Measurements from ENCODE around the gene MAML3. TPM values are rescaled to one million over a fixed set of nuclear protein-coding genes. Genes with fewer than 3 reads are reported as not detected.

The MAML3 gene
- total RNA-seq, 1 donor from 2014 or later: 8.0 TPM

GRCh38 chr4:140047017-140047640 lies 106.9 kb downstream of the MAML3 start:
- no peak overlapping the region for H3K4me3 Mint-ChIP-seq (ENCODE audit: unreplicated experiment)
- no peak for TF ChIP-seq CTCF (IDR thresholded peaks at IDR 0.05)

DNA sequence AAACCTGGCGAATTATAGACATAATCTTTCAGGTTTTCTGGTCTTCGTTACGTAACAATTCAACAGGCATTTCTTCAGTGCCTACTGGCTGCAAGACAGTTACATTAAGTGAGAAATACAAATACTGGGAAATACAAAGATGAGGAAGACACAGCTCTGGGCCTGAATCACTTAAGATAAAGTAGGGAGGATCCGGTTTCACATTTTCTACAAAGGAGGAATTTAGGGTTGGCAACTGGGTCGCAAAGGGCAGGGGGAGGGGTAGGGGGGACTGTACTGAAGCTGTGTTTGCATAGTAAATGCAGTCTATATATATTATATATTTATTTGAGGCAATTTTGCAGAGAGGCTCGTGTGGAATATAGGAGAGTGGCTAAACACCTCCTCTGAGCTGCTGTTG lies 107.4 kb downstream of the MAML3 start:
- H3K4me3 Mint-ChIP-seq (ENCODE audit: unreplicated experiment): no peak overlapping the region
- no peaks in the 10 kb centered on the region for H3K9me3 Mint-ChIP-seq (ENCODE audit: unreplicated experiment)
- H3K27me3 Mint-ChIP-seq (ENCODE audit: unreplicated experiment): no peaks in the 10 kb centered on the region
- peaks cover 37% of the 10 kb centered on the region for H3K4me1 Mint-ChIP-seq (ENCODE audit: unreplicated experiment)
- H3K27ac Mint-ChIP-seq (ENCODE audit: unreplicated experiment): no peak overlapping the region
- no peak for DNase-seq (ENCODE audit: extremely low spot score, unreplicated experiment)
- no peak for TF ChIP-seq CTCF (IDR thresholded peaks at IDR 0.05)
- peaks cover 2% of the 10 kb centered on the region for H3K36me3 Mint-ChIP-seq (ENCODE audit: unreplicated experiment)

More at GRCh38 chr4:140047017-140047640, 106.9 kb downstream of the MAML3 start:
- Mint-ChIP-seq H3K27me3 (ENCODE audit: unreplicated experiment) (no peaks in the 10 kb centered on the region), H3K4me1 (ENCODE audit: unreplicated experiment) (peaks cover 37% of the 10 kb centered on the region), H3K9me3 (ENCODE audit: unreplicated experiment) (no peaks in the 10 kb centered on the region), H3K27ac (ENCODE audit: unreplicated experiment) (no peak overlapping the region), H3K36me3 (ENCODE audit: unreplicated experiment) (peaks cover 2% of the 10 kb centered on the region)
- no peak for DNase-seq (ENCODE audit: extremely low spot score, unreplicated experiment)

- no peak for TF ChIP-seq CTCF (IDR thresholded peaks at IDR 0.05)
- peaks cover 37% of the 10 kb centered on the region for H3K4me1 Mint-ChIP-seq (ENCODE audit: unreplicated experiment)
- no peak overlapping the region for H3K4me3 Mint-ChIP-seq (ENCODE audit: unreplicated experiment)
- H3K36me3 Mint-ChIP-seq (ENCODE audit: unreplicated experiment): peaks cover 2% of the 10 kb centered on the region
- H3K27me3 Mint-ChIP-seq (ENCODE audit: unreplicated experiment): no peaks in the 10 kb centered on the region
- H3K9me3 Mint-ChIP-seq (ENCODE audit: unreplicated experiment): no peaks in the 10 kb centered on the region
- no peak overlapping the region for H3K27ac Mint-ChIP-seq (ENCODE audit: unreplicated experiment)
- no peak for DNase-seq (ENCODE audit: extremely low spot score, unreplicated experiment)
These were observed 108.0 kb downstream of the MAML3 start for GRCh38 chr4:140046016-140046415.

DNA sequence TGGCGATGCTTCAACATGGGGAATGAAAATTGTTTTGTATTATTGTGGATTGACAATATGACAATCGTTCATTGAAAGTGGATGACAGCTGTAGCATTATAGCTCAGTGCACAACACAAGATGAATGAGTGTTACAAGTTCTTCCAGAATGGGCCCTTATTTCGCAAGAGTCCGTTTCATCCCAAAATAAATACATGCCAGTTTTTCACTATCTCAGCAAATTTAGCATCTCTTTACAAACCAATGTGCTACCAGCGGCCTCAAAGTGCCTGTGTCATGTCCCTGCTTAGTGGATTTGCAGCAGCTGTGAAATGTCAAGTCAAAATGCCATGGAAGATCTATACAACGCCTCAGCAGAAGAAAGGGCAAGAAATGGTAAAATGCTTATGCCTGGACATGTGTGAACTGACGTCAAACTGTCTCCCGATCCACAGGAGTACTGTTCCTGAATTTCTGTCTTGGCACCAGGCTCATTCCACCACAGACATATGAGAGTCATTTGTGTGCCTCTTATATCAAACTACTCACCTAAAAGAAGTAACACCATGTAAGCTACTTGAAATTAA lies 109.6 kb downstream of the MAML3 start:
- Mint-ChIP-seq H3K27me3 (ENCODE audit: unreplicated experiment) (no peaks in the 10 kb centered on the region), H3K4me1 (ENCODE audit: unreplicated experiment) (peaks cover 28% of the 10 kb centered on the region), H3K4me3 (ENCODE audit: unreplicated experiment) (no peak overlapping the region), H3K36me3 (ENCODE audit: unreplicated experiment) (peaks cover 2% of the 10 kb centered on the region), H3K27ac (ENCODE audit: unreplicated experiment) (no peak overlapping the region), H3K9me3 (ENCODE audit: unreplicated experiment) (no peaks in the 10 kb centered on the region)
- DNase-seq (ENCODE audit: extremely low spot score, unreplicated experiment): no peak
- TF ChIP-seq CTCF (IDR thresholded peaks at IDR 0.05): no peak

DNA sequence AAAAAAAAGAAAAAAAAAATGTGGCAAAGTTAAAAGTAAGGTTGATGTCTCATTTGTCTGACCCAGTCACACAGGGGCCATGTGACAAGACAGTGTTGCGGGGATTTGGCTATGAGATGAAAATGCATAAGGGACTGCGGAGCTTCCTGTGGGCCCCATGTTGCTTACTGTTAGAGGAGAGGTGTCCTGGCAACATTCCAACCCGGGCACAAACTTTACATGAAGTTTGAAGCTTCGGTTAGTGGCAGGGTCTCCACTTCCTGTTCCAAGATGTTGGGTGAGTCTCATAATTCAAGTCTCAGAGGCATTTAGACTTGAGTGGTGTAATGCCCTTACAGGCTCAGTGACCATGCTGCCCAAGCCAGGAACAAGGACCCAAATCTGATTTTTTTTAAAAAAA lies 111.3 kb downstream of the MAML3 start:
- Mint-ChIP-seq H3K36me3 (ENCODE audit: unreplicated experiment) (peaks cover 2% of the 10 kb centered on the region), H3K4me1 (ENCODE audit: unreplicated experiment) (peaks cover 29% of the 10 kb centered on the region), H3K9me3 (ENCODE audit: unreplicated experiment) (no peaks in the 10 kb centered on the region), H3K27ac (ENCODE audit: unreplicated experiment) (no peak overlapping the region), H3K4me3 (ENCODE audit: unreplicated experiment) (no peak overlapping the region), H3K27me3 (ENCODE audit: unreplicated experiment) (no peaks in the 10 kb centered on the region)
- no peak for DNase-seq (ENCODE audit: extremely low spot score, unreplicated experiment)
- TF ChIP-seq CTCF (IDR thresholded peaks at IDR 0.05): no peak
